RWPE1 (cell line): ENCODE data around the gene SLC25A13.

Source experiments
- CTCF ChIA-PET: fragments of 350-600 bp; sonication (Branson Sonifier 250); formaldehyde crosslinking; extraction: SDS; loops from one replicate; lab custom pipeline; 2021; lab: Yijun Ruan, JAX
- POLR2A ChIA-PET: fragments of 400-600 bp; formaldehyde crosslinking; extraction: SDS; loops from one replicate; lab custom pipeline; 2020; ENCODE audit warnings: antibody characterized with exemption; ENCODE audit not compliant: low non-redundant PET; lab: Yijun Ruan, JAX
- DNase-seq: peaks from one replicate; pipeline ENCODE4 v3.0.0; 2012; ENCODE audit warnings: low spot score
- H3K27ac ChIP-seq: fragments of 450-650 bp; 2 replicates; pipeline ENCODE4 v1.5.1; 2017
- TF ChIP-seq, protein P1 (sequence below): fragments of 450-650 bp; conservative IDR thresholded peaks from 2 replicates; pipeline ENCODE4 v1.5.1; 2017; ENCODE audit warnings: low read depth, mild to moderate bottlenecking

The SLC25A13 gene

DNA sequence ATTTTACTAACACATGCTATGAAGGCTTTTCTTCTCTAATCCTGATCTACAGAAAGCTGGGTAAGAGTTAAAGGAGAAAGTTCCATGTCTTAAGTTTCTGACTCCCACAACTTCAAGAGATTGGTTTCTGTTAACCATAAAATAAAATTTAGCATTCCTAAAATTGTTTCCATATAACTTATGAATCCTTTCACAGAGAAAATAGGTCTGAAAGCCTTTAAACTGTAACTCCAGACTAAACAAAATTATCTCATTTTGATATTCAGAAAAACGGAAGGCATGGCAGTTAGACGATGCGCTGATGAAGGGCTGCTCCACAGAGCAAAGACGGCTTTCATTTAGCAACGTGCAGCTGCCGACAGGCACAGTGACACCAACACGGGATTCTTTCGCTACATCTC, 133.3 kb downstream of the SLC25A13 start:
- H3K27ac ChIP-seq = no peak overlapping the region
- POLR2A ChIA-PET = no interaction called here
- CTCF ChIA-PET = no interaction called here
- no peak for DNase-seq
- TF ChIP-seq, protein P1, sequence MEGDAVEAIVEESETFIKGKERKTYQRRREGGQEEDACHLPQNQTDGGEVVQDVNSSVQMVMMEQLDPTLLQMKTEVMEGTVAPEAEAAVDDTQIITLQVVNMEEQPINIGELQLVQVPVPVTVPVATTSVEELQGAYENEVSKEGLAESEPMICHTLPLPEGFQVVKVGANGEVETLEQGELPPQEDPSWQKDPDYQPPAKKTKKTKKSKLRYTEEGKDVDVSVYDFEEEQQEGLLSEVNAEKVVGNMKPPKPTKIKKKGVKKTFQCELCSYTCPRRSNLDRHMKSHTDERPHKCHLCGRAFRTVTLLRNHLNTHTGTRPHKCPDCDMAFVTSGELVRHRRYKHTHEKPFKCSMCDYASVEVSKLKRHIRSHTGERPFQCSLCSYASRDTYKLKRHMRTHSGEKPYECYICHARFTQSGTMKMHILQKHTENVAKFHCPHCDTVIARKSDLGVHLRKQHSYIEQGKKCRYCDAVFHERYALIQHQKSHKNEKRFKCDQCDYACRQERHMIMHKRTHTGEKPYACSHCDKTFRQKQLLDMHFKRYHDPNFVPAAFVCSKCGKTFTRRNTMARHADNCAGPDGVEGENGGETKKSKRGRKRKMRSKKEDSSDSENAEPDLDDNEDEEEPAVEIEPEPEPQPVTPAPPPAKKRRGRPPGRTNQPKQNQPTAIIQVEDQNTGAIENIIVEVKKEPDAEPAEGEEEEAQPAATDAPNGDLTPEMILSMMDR = no peak

DNA sequence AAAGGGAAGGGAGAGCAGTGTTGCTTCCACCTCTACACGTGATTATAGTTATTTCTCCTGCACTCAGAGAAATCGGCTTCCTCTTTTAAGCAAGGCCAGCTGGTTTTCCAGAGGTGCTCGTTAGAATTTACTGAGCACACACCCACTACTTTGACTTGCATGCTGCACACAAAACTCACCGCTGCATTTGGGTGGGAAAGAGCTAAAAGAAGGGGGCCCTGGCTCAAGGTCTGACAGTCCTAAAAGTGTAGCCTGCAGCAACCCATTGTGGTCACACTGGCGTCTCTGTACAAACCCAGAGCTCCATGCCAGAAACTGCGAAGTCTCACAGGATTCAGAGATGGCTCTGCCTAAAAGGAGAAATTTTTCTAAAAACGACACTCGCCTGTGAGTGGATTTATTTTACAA, 133.7 kb downstream of the SLC25A13 start:
- H3K27ac ChIP-seq = no peak overlapping the region
- ChIA-PET POLR2A (no interaction called here), CTCF (no interaction called here)
- TF ChIP-seq, protein P1 = no peak
- no peak for DNase-seq

DNA sequence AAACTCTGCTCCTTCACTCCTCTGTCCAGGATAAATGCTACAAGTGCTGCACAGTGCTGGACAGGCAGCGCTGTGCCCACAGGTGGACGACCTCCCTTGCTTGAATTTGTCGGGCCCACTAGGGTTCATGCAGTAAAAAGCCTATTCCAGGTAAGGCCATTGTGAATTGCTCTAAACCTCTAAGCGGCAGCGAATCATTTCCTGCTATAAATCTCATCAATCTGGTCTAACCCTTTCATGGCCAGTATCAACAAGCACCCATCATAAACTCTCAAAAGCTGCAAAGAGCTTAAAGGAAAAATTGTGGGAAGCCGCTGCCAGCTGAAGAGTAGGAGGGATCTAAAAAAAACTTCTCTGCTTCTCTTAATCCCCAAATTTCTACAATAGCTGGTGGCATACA, 134.2 kb downstream of the SLC25A13 start:
- H3K27ac ChIP-seq = no peak overlapping the region
- no peak for DNase-seq
- CTCF ChIA-PET = no interaction called here
- POLR2A ChIA-PET = no interaction called here
- TF ChIP-seq, protein P1 = no peak

DNA sequence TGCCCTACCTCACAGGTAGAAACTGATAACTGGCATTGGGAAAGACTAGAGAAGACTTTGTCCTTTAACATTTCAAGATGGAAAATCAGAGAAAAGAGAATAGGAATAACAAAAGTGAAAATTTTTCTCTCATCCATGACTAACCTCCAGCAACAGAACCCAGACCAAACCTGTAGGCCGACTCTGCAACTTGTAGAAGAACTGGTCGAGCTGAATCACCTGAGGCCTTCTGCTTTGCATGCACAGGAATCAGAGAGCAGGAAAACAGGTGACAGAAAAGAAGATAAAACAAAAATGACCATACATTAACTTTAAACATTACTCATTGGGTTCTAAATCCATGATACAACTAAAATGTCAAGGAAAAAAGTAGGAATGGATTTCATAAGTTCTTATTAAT, 137.1 kb downstream of the SLC25A13 start:
- DNase-seq = no peak
- TF ChIP-seq, protein P1 = no peak
- POLR2A ChIA-PET = no interaction called here
- CTCF ChIA-PET = no interaction called here
- H3K27ac ChIP-seq = no peak overlapping the region

DNA sequence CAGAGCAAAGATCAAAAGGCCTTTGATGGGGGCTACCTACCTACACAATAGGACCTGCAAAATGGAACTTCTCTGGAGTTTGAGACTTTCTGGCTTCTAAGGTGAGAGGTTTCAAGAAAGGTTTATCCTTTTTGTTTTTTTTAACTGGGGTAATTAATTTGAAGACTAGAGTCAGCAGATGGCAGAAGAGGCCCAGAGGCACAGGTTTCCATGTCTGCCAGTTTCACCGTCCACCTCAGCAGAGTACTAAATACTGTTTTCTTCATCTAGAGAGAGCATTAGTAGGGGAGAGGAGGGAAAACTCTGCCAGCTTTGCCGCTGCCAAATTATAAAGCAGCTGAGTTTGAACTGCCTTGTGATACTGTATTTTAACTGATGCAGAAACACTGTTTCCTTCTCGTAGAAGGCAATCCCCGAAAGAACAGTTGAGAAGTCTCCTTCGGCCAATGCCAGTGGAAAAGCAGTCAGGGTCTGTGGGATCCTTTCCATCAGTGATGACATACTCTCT, 138.7 kb downstream of the SLC25A13 start:
- TF ChIP-seq, protein P1 = no peak
- ChIA-PET POLR2A (no interaction called here), CTCF (interaction anchor here (0.6 kb wide), 1 partner anchor 21 kb away, joined by 3 read pairs; no protein-coding TSS in a partner anchor)
- H3K27ac ChIP-seq = no peak overlapping the region
- DNase-seq = no peak

DNA sequence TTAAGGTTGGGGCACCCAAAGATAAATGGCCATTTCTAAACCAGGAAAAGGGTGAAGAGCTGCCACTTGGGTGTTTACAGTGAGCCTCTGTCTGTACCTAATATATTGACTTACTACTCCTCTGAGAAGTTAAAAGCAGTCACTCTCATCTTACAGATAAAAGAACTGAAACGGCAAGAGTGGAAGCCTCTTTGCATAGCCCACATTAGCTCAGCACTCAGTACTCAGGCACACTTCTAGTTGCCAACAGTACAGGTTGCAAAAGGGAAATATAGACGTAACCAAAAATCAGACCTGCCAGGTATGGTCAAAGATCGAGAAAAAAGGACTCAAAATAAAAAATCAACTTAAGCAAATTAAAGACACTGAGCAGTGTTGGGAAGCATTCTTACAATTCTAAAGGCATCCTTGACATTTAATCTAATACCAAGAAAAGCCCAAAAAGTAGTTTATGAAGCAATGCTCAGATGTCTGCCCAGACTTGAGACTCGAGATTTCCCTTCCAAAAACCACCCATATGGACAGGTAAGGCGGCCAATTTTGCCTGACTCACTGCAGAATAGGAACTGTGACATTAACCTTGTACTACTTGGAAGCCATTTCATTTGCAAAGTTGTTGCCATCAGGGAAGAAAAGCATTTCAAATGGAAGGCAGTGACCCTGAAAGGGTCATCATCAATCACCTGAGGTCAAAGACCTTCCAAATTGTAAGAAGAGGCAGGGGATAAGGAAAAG, 139.3 kb downstream of the SLC25A13 start:
- H3K27ac ChIP-seq = no peak overlapping the region
- ChIA-PET POLR2A (no interaction called here), CTCF (interaction anchor here (0.5 kb wide), 1 partner anchor 12 kb away, joined by 4 read pairs; no protein-coding TSS in a partner anchor)
- TF ChIP-seq, protein P1 = no peak
- no peak for DNase-seq
